Stimulated activated CD8-positive, alpha-beta memory T cell treated with anti-CD3 and anti-CD28 coated beads, Interleukin-2, amount 100 ng/mL, for 1 hour (primary cell): ENCODE measurements around the gene LINGO4.

Experiments
- DNase-seq, 2 donors: peaks; one replicate each; pipeline ENCODE4 v3.0.0-alpha.2; 2020; ENCODE audit warnings: low read depth in 2 of 2

LINGO4 gene

DNA sequence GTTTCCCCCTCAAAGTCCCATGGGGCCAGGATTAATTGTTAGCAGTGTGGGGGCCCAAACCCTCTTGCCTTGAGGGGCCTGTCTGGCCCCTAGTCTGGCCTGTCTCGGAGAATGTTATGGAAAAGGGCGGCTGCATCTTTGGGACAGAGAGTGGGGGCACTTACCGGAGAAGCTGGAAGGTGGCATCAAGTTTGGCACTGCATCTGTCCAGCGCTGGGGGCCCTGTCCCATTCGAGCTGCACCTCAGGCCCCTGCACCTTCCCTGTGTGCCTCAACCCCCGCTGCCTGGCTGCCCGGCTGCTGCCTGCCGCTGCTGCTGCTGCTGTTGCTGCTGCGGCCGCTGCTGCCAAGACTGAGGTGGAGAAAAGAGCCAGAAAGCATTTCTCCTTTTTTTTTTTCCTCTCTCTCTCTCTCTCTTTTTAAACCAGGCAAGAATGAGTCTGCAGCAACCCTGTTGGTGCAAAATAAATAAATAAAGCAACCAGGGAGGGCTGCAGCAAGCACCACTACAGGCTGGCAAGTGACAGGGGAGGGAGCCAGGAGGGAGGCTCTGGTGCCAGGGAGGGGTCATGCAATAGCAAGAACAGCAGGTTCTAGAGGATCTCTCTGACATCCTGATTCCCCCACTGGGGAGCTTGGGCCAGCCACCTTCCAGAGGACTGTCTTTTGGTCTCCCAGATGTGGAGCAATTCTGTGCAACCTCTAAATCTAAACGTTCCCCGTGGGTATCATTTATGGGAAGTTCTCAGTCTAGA lies at the start of gene LINGO4:
Gene LINGO4, minus strand, starts transcription at position 354 of the 755 bp plus-strand sequence. CDS start 2,715 bp downstream, outside the sequence.
- DNase-seq, result no peak

GRCh38 chr1:151854658-151855057 lies 49.4 kb upstream of the LINGO4 start:
- DNase-seq, result no peak

DNA sequence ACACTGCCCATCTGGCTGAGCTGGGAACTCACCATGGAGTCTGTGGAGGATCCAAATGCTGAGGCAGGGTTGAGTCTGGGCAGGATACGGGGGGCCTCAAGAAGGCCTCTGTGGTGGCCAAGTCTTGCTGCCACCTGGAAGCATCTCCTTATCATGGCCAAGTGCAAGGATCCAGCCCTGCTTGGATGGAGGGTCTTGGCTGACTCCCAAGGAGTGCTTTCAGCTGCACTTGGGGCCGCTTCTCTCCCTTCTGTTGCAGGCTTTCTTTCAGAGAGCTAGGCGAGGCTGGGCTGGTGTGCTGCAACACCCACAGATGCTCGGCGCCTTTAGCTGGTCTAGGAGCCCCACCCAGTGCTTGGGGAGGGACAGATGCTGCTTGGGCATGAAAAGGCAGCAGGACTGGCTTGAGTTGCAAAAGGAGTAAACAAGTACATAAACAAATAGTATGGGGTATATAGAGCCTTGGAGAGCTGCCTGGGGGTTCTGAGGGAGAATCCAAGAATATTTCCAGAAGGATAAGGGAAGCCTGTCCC lies 48.3 kb upstream of the LINGO4 start, which contains the start of gene THEM5:
Gene THEM5, minus strand, starts transcription at position 302 of the 533 bp plus-strand sequence. Its CDS starts 147 bp downstream, at position 155.
- DNase-seq, result no peak

DNA sequence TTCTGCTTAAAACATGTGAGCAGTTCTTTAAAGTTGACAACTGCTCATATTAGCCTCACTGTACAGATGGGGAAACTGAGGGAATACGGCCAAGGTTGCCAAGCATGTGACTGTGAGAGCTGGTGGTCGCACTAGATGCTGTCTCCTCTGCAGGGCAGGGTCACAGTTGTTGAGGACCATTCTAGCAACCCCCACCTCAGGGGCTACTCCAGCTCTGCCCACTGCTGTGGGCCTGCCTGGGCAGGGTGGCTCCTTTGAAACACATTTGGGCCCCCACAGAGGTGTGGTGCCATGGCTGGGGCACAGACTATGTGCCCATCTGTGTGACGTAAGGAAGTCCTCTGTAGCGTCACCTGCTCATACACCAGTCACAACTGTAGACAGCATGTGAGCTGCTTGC lies 47.5 kb upstream of the LINGO4 start:
- no peak for DNase-seq

- no peak for DNase-seq
Observed at GRCh38 chr1:151851886-151852285, 46.7 kb upstream of the LINGO4 start.

DNA sequence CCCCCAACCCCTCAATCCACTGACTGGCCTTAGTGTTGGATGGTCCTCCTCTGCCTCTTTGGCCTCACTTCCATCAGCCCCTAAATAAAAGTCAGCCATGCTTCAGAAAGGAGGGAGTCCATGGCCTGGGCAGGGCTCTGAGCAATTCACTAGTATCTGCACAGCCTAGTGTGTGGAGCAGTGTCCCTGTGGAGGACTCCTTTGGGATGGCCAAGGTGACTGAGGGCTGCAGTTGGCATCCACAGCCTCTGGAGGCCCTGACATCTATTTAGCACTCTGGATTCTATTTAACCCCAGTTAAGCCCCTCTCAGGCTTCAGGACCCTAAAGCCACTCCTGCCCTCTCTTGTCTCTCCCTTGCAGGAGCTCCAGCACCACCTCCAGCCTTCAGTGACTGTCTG lies 44.7 kb upstream of the LINGO4 start:
- DNase-seq, result no peak

DNA sequence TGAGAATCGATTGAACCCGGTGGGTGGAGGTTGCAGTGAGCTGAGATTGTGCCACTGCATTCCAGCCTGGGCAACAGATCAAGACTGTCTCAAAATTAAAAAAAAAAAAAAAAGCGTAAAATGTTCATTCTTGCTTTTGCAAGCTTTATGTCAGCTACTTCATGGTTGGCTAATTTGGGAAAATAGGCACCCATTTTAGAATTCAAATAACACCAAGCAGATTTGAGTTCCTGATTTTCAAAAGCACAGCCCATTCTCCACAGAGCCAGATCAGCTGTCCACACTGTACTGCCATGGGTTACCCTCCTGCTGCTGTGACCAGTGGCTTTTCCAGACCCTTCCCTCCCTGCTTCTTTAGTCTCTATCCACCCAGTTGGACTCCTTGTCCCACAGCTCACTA lies 43.9 kb upstream of the LINGO4 start:
- DNase-seq, result no peak

GRCh38 chr1:151847867-151848596 lies 42.8 kb upstream of the LINGO4 start:
- DNase-seq, result no peak

- no peak for DNase-seq
Observed at GRCh38 chr1:151846686-151847237, 41.5 kb upstream of the LINGO4 start.

DNA sequence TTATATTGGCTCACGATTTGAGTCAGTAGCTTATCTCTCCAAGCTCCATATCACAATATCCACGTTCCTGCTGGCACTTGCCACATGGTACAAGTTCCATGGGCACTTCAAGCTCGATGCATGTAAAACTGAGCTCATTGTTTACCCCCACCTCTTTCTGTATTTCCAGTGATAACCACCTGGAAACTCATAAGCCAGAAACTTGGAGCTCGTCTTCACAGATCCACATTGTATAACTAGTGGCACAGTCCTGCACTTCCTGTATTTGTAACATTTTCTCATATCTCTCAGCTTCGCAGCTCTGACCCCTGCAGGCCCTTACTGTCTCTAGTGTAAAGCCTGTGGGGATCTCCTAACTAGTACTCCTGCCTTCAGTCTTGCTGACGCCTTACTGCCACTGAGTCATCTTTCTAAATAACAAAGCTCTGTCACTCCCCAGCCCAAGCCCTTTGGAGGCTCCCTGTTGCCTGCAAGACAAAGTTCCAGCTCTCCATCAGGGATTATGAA lies 40.9 kb upstream of the LINGO4 start:
- DNase-seq, result no peak

DNA sequence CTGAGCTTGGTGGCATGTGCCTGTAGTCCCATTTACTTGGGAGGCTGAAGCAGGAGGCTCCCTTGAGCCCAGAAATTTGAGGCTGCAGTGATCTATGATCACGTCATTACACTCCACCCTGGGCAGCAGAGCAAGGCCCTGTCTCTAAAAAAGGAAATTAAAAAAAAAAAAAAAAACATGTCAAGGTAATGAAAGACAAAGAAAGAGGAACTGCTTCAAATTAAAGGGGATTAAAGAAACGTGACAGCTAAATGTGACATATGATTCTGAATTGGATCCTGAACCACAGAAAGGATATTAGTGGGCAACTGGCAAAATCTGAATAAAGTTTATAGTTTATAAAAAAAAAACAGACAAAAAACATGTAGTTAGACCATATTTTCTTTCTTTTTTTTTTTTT lies 38.2 kb upstream of the LINGO4 start:
- no peak for DNase-seq

DNA sequence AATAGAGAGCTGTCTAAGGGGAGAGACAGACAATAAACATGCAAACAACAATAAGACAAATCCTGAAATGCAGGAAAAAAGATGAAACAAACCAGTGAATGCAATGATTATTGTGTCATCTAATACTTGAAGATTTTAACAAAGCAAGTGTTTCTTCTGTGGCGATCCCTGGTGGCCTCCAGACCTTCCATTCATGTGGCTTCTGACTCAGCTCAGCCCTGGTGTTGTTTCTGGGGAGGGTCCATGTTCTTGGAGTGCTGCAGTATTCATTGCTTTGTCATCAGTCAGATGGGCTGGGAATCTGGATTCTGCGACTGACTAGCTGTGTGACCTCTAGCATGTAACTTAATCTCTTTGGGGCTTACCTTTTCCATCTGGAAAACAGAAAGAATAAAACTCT lies 35.9 kb upstream of the LINGO4 start:
- DNase-seq, result no peak

- DNase-seq, result no peak
Observed at GRCh38 chr1:151840421-151840820, 35.2 kb upstream of the LINGO4 start.

DNA sequence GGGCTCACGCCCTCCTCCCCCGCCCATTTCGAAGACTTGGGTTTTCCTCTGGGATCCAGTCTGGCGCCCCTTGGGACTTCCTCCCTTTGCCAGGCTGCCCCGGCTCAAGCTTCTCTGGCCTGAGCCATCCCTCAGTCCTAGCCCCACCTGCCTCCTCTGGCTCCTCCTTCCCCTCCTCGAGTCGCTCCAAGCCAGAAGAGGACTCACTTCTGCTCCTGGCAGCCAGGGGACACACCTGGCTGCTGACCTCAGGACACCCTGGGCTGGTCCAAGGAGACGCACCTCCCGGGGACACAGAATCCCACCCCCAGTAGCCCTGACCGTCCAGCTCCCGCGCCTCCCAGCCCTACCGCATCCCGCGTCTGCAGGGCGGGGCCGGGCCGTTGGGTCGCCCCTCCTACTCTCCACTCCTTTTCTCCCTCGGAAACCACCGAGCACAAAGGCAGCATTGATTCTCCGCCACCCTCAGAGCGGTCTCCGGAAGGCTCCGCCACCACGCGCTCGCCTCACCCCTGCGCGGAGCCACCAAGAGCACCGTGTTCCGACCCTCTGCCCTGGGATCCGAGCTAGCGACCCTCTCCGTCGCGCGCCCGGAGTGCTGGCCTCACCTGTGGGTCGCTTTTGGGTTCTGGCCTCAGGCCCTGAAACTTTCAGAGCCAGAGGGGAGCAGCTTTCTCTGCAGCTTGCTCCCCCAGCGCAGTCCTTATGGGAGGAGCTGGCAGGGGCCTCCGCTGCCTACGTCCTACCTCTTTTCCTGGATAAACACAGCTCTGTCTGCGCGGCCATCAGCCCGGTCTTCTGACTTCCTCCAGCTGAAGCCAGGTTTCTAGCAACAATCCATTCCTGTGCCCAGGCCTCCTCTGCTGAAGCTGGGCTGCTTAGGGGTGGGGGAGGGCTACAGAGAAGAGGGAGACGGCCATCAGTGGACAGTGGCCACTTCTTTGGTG lies 34.5 kb upstream of the LINGO4 start, which contains the start of gene C2CD4D:
Gene C2CD4D, minus strand, starts transcription at position 364 of the 947 bp plus-strand sequence. CDS start 831 bp downstream, outside the sequence.
- peak in 1 of 2 donors; percentile 46 for DNase-seq

DNA sequence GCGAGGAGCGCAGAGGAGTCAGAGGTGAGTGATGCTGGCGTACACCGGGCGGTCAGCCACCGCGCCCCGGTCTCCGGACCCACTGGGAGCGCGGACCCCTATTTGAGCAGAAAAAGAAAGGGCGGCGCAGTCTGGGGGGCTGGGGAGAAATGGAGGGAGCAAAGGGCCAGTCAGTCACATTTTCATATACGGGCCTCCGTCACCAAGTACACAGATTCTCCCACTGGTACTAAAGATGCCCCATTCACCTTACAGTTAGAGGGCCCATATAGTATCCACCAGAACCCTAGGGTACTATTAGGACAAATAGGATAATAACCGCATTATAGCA lies 33.8 kb upstream of the LINGO4 start:
- DNase-seq, result no peak

DNA sequence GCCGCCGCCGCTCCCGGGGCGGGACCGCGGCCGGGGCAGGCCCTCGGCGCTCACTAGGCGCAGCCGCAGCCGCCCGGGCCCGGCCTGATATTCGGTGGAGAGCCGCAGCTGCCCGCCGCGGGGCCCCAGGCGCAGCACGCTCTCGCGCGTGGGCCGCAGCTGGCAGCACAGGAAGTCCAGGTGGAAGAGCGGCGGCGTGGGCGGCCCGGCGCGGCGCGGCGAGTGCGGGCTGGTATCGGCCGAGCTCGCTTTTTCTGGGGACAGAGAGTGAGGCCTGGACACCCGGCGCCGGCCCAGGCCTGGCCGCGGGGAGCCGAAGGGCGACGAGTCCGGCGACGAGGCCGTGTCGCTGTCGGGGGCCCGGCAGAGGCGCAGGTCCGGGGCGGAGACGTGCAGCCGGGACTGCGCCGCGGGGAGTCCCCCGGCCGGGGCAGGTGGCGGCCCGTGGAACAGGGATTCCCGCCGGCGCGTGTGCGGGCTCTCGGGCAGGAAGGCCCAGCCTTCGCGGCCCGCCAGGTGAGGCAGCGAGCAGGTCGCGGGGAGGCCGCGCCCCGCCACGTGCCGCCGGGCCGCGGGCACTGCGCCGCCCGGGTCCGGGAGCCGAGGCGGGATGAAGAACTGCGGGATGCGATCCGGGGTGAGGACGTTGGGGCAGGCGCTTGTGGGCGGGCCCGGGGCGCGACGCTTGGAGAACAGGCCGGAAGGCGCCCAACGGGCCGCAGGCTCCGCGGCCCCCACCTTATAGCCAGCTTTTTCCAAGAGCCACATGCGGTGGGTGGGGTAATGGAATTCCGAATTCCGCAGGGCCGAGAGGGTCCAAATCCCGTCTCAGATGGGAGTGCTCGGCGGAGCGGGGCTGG lies 33.2 kb upstream of the LINGO4 start:
- no peak for DNase-seq

- no peak for DNase-seq
Observed at GRCh38 chr1:151837884-151838221, 32.6 kb upstream of the LINGO4 start.

DNA sequence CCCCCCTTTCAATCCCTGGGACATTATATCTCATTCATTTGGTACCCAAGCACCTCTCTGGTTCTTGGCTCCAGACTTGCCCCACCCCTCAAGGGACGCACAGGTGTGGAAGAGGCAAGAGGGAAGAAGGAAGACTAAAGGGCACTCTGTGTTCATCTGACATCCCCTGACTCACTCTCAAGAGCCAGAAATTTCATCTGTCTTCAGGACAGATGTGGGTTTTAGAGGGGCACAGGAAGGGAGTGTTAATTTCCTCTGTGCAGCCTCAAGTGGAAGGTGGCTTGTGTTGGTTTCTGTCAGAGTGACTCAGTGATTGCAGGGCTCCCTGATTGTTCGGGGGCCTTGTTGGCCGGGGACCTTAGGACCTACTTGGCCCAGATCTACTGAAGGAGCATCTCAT lies 32.0 kb upstream of the LINGO4 start:
- no peak for DNase-seq

DNA sequence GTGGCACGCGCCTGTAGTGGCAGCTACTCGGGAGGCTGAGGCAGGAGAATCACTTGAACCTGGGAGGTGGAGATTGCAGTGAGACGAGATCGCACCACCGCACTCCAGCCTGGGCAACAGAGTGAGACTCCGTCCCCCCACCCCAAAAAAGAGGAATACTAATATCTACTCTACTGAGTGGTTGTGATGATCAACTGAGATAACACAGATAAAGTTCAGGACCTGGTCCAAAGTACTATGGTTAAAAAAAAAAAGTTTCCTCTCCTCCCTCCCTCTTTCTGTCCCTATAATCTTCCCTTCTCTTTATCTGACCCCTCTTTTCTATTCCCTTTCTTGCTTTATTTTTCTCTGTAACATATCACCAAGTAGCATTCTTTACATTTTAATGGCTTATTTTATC lies 30.4 kb upstream of the LINGO4 start:
- no peak for DNase-seq

DNA sequence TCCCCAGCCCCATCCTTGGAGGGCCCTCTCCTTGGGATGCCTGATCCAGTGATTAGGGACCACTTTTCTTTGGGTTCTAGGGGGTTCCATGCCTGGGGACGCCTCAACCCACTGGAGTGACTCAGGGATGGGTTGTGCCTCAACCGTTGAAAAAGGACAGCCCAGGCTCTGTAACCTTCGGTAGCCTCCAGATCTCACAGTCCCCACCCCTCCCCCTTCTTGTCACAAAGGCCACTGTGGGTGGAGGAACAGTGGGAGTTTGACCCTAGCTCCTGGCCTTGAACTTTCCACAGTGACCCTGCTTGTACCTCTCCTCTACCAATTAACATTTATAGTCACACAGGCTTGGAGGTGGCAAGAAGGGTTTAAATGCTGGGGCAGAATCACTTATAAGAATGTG lies 29.0 kb upstream of the LINGO4 start:
- no peak for DNase-seq
